HEK293 (cell line): ENCODE data around the gene RAMP3.

Source experiments
- CTCF ChIA-PET: fragments of 350-600 bp; formaldehyde crosslinking; extraction: SDS; loops from one replicate; lab custom pipeline; 2021; ENCODE audit warnings: antibody characterized with exemption; lab: Yijun Ruan, JAX
- POLR2A ChIA-PET: fragments of 300-600 bp; formaldehyde crosslinking; extraction: SDS; loops from one replicate; lab custom pipeline; 2020; ENCODE audit warnings: antibody characterized with exemption, inconsistent platforms; lab: Yijun Ruan, JAX
- H3K27ac ChIP-seq: fragments of 200-500 bp; sonication (Bioruptor generic); 2 replicates; pipeline ENCODE4 v1.5.1; 2014; ENCODE audit warnings: low read depth, low read length, control low read depth, inconsistent platforms; ENCODE audit errors: extremely low read depth
- H3K36me3 ChIP-seq, 2 experiments: fragments of 200-500 bp in 1 of 2; sonication (Bioruptor generic) in 1 of 2; 1 replicate in 1 of 2; 2 replicates in 1 of 2; pipeline ENCODE4 v1.5.1; 2014 to 2017; ENCODE audit warnings: inconsistent platforms in 2 of 2, low read length in 2 of 2; ENCODE audit not compliant: control insufficient read depth in 2 of 2, insufficient read depth in 1 of 2
- H3K4me1 ChIP-seq: fragments of 200-500 bp; sonication (Bioruptor generic); 2 replicates; pipeline ENCODE4 v1.5.1; 2014; ENCODE audit warnings: mild to moderate bottlenecking, low read length, inconsistent platforms; ENCODE audit not compliant: control insufficient read depth, insufficient read depth
- H3K4me3 ChIP-seq: 2 replicates; pipeline ENCODE4 v1.5.1; 2011; ENCODE audit warnings: low read depth, mild to moderate bottlenecking, control low read depth, low read length, moderate library complexity
- H3K9me3 ChIP-seq: fragments of 200-500 bp; sonication (Bioruptor generic); 2 replicates; pipeline ENCODE4 v1.5.1; 2014; ENCODE audit warnings: low read depth, low read length, inconsistent platforms; ENCODE audit not compliant: control insufficient read depth, insufficient read depth
- GFI1B ChIP-seq: fragments of 450-650 bp; formaldehyde crosslinking; IDR thresholded peaks from 2 replicates; pipeline ENCODE4 v1.5.1; 2016; ENCODE audit warnings: missing biosample characterization, missing genetic modification characterization
- KLF16 ChIP-seq: fragments of 450-650 bp; formaldehyde crosslinking; IDR thresholded peaks from 2 replicates; pipeline ENCODE4 v1.5.1; 2017; ENCODE audit warnings: missing biosample characterization, missing genetic modification characterization
- SALL2 ChIP-seq: fragments of 450-650 bp; formaldehyde crosslinking; IDR thresholded peaks from 2 replicates; pipeline ENCODE4 v1.5.0; 2017; ENCODE audit warnings: missing biosample characterization, mild to moderate bottlenecking, missing genetic modification characterization, borderline replicate concordance
- ZFHX2 ChIP-seq: fragments of 450-650 bp; formaldehyde crosslinking; conservative IDR thresholded peaks from 2 replicates; pipeline ENCODE4 v1.5.1; 2016; ENCODE audit warnings: missing biosample characterization, missing genetic modification characterization
- ZFP3 ChIP-seq: fragments of 450-650 bp; formaldehyde crosslinking; IDR thresholded peaks from 2 replicates; pipeline ENCODE4 v1.5.1; 2016; ENCODE audit warnings: low read depth, missing biosample characterization, missing genetic modification characterization
- ZNF132 ChIP-seq: fragments of 450-650 bp; formaldehyde crosslinking; IDR thresholded peaks from 2 replicates; pipeline ENCODE4 v1.5.1; 2017; ENCODE audit warnings: missing biosample characterization, missing genetic modification characterization, borderline replicate concordance
- ZNF146 ChIP-seq: fragments of 450-650 bp; formaldehyde crosslinking; IDR thresholded peaks from 2 replicates; pipeline ENCODE4 v1.5.1; 2016; ENCODE audit warnings: missing biosample characterization, missing genetic modification characterization
- ZNF169 ChIP-seq: fragments of 450-650 bp; formaldehyde crosslinking; IDR thresholded peaks from 2 replicates; pipeline ENCODE4 v1.5.1; 2016; ENCODE audit warnings: missing biosample characterization, missing genetic modification characterization
- ZNF175 ChIP-seq: fragments of 450-650 bp; formaldehyde crosslinking; IDR thresholded peaks from 2 replicates; pipeline ENCODE4 v1.5.1; 2016; ENCODE audit warnings: missing biosample characterization, missing genetic modification characterization
- ZNF211 ChIP-seq: fragments of 450-650 bp; formaldehyde crosslinking; IDR thresholded peaks from 2 replicates; pipeline ENCODE4 v1.5.1; 2016; ENCODE audit warnings: low read depth, missing biosample characterization, missing genetic modification characterization
- ZNF335 ChIP-seq: fragments of 450-650 bp; formaldehyde crosslinking; conservative IDR thresholded peaks from 2 replicates; pipeline ENCODE4 v1.5.1; 2016; ENCODE audit warnings: missing biosample characterization, missing genetic modification characterization
- ZNF354C ChIP-seq: fragments of 450-650 bp; formaldehyde crosslinking; IDR thresholded peaks from 2 replicates; pipeline ENCODE4 v1.5.1; 2016; ENCODE audit warnings: missing biosample characterization, missing genetic modification characterization, low read depth, borderline replicate concordance
- ZNF404 ChIP-seq: fragments of 450-650 bp; formaldehyde crosslinking; IDR thresholded peaks from 2 replicates; pipeline ENCODE4 v1.5.1; 2017; ENCODE audit warnings: missing biosample characterization, missing genetic modification characterization
- ZNF426 ChIP-seq: fragments of 450-650 bp; formaldehyde crosslinking; IDR thresholded peaks from 2 replicates; pipeline ENCODE4 v1.5.1; 2017; ENCODE audit warnings: missing biosample characterization, missing genetic modification characterization, mild to moderate bottlenecking, inconsistent platforms, moderate library complexity
- ZNF544 ChIP-seq: fragments of 450-650 bp; formaldehyde crosslinking; IDR thresholded peaks from 2 replicates; pipeline ENCODE4 v1.5.0; 2017; ENCODE audit warnings: missing biosample characterization, missing genetic modification characterization
- ZNF549 ChIP-seq: fragments of 450-650 bp; IDR thresholded peaks from 2 replicates; pipeline ENCODE4 v1.5.1; 2018; ENCODE audit warnings: missing biosample characterization, missing genetic modification characterization, mild to moderate bottlenecking, inconsistent platforms, moderate library complexity
- ZNF560 ChIP-seq: fragments of 450-650 bp; formaldehyde crosslinking; IDR thresholded peaks from 2 replicates; pipeline ENCODE4 v1.5.1; 2017; ENCODE audit warnings: missing biosample characterization, missing genetic modification characterization, borderline replicate concordance
- ZNF596 ChIP-seq: fragments of 450-650 bp; IDR thresholded peaks from 2 replicates; pipeline ENCODE4 v1.5.0; 2018; ENCODE audit warnings: missing biosample characterization, mild to moderate bottlenecking, missing genetic modification characterization, moderate library complexity
- ZNF610 ChIP-seq: fragments of 450-650 bp; formaldehyde crosslinking; IDR thresholded peaks from 2 replicates; pipeline ENCODE4 v1.5.1; 2016; ENCODE audit warnings: missing biosample characterization, missing genetic modification characterization, borderline replicate concordance
- TF ChIP-seq, protein P1 (sequence below): fragments of 450-650 bp; formaldehyde crosslinking; IDR thresholded peaks from 2 replicates; pipeline ENCODE4 v1.5.1; 2017; ENCODE audit warnings: missing biosample characterization, missing genetic modification characterization
- TF ChIP-seq, protein P2 (sequence below): fragments of 450-650 bp; formaldehyde crosslinking; IDR thresholded peaks from 2 replicates; pipeline ENCODE4 v1.5.1; 2016; ENCODE audit warnings: missing biosample characterization, missing genetic modification characterization
- TF ChIP-seq, protein P3 (sequence below): fragments of 450-650 bp; formaldehyde crosslinking; IDR thresholded peaks from 2 replicates; pipeline ENCODE4 v1.5.1; 2016; ENCODE audit warnings: missing biosample characterization, missing genetic modification characterization
- TF ChIP-seq, protein P4 (sequence below): fragments of 450-650 bp; formaldehyde crosslinking; IDR thresholded peaks from 2 replicates; pipeline ENCODE4 v1.5.1; 2017; ENCODE audit warnings: missing biosample characterization, missing genetic modification characterization
- TF ChIP-seq, protein P5 (sequence below): fragments of 450-650 bp; formaldehyde crosslinking; IDR thresholded peaks from 2 replicates; pipeline ENCODE4 v1.5.1; 2017; ENCODE audit warnings: missing biosample characterization, missing genetic modification characterization

Gene RAMP3

DNA sequence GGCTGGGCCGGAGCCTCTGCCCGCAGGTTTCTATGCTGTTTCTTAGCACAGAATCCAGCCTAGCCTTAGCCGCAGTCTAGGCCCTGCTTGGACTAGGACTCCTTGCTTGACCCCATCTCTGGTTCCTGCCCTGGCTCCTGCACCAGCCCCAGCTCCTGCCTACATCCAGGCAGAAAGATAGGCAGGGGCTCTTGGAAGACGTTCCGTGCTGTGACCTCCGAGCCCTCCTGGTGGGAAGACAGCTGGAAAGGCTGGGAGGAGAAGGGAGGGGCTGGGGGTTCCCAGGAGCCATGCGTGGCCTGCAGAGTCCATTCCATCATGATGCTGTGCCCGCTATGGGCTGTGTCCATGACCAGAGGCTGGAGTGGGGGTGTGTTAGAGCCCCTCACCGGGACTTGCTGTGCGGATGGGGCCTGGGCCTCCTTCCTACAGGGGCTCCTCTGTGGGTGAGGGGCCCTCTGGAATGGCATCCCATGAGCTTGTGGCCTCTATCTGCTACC is 26.2 kb downstream of the RAMP3 start:
- Histone ChIP-seq H3K36me3 (no peaks in the 10 kb centered on the region), H3K4me3 (no peak overlapping the region)
- TF ChIP-seq ZNF175 (tag by site-specific recombination), result no peak
- no peak for TF ChIP-seq ZNF335 (tag by site-specific recombination)
- TF ChIP-seq, protein P1, sequence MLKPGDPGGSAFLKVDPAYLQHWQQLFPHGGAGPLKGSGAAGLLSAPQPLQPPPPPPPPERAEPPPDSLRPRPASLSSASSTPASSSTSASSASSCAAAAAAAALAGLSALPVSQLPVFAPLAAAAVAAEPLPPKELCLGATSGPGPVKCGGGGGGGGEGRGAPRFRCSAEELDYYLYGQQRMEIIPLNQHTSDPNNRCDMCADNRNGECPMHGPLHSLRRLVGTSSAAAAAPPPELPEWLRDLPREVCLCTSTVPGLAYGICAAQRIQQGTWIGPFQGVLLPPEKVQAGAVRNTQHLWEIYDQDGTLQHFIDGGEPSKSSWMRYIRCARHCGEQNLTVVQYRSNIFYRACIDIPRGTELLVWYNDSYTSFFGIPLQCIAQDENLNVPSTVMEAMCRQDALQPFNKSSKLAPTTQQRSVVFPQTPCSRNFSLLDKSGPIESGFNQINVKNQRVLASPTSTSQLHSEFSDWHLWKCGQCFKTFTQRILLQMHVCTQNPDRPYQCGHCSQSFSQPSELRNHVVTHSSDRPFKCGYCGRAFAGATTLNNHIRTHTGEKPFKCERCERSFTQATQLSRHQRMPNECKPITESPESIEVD, result no peak
- no peak for TF ChIP-seq ZNF560 (tag by site-specific recombination)
- TF ChIP-seq, protein P2, sequence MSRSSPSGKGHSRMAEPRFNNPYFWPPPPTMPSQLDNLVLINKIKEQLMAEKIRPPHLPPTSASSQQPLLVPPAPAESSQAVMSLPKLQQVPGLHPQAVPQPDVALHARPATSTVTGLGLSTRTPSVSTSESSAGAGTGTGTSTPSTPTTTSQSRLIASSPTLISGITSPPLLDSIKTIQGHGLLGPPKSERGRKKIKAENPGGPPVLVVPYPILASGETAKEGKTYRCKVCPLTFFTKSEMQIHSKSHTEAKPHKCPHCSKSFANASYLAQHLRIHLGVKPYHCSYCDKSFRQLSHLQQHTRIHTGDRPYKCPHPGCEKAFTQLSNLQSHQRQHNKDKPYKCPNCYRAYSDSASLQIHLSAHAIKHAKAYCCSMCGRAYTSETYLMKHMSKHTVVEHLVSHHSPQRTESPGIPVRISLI (tag by site-specific recombination), result no peak
- TF ChIP-seq, protein P3, sequence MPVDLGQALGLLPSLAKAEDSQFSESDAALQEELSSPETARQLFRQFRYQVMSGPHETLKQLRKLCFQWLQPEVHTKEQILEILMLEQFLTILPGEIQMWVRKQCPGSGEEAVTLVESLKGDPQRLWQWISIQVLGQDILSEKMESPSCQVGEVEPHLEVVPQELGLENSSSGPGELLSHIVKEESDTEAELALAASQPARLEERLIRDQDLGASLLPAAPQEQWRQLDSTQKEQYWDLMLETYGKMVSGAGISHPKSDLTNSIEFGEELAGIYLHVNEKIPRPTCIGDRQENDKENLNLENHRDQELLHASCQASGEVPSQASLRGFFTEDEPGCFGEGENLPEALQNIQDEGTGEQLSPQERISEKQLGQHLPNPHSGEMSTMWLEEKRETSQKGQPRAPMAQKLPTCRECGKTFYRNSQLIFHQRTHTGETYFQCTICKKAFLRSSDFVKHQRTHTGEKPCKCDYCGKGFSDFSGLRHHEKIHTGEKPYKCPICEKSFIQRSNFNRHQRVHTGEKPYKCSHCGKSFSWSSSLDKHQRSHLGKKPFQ (tag by site-specific recombination), result no peak
- no peak for TF ChIP-seq ZNF549
- no peak for TF ChIP-seq ZNF132 (tag by site-specific recombination)
- TF ChIP-seq KLF16, result no peak
- TF ChIP-seq ZNF211, result no peak
- TF ChIP-seq GFI1B (tag by site-specific recombination), result no peak
- TF ChIP-seq SALL2 (tag by site-specific recombination), result no peak
- no peak for TF ChIP-seq ZNF146 (tag by site-specific recombination)
- no peak for TF ChIP-seq ZNF610 (tag by site-specific recombination)
- no peak for TF ChIP-seq ZFHX2 (tag by site-specific recombination)
- TF ChIP-seq ZNF426 (tag by site-specific recombination), result no peak
- TF ChIP-seq ZNF404 (tag by site-specific recombination), result no peak
- TF ChIP-seq, all 188 proteins: peak for 0
- H3K27ac ChIP-seq, result no peak overlapping the region
- POLR2A ChIA-PET, result no interaction called here
- H3K4me1 ChIP-seq, result no peaks in the 10 kb centered on the region
- CTCF ChIA-PET, result interaction anchor here (0.6 to 1.3 kb wide), 2 partner anchors 12 to 142 kb away, joined by 4 read pairs; no protein-coding TSS in a partner anchor
- H3K9me3 ChIP-seq, result no peaks in the 10 kb centered on the region

DNA sequence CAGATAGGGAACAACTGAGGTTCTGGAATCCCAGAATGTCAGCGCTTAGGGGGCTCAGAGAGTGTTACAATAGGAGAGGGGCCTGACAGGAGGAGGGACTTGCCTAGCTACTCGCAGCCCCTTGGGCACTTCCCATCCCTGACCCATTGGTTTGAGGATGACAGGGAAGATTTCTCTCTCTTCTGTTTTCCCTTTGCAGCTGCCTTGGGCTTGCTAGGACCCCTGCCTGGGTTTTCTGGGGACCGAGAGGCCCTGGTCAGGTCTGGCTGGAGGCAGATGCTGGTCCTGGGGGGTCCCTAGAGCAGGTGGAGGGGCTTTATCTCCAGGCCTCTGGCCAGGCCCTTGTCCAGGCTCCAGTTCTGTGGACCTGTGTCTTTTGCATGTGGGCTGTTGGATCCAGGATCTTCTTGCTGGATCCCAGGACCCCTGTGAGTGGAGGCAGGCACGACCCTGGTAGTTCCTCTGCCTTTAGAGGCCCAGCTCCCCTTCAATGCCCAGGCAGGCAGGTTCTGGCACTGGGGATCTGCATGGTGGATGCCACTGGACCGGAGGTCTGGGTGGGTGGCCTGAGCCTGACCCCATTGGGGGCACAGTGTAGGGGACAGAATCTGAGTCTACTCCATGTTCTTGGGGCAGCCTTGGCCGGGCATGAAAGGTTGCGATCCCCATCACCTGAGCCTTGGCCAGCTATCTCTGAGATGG is 26.9 kb downstream of the RAMP3 start:
- ChIA-PET CTCF (interaction anchor here (0.6 to 1.3 kb wide), 2 partner anchors 13 to 141 kb away, joined by 4 read pairs; no protein-coding TSS in a partner anchor), POLR2A (no interaction called here)
- H3K4me3 ChIP-seq, result no peak overlapping the region
- H3K9me3 ChIP-seq, result no peaks in the 10 kb centered on the region
- H3K27ac ChIP-seq, result no peak overlapping the region
- TF ChIP-seq ZNF354C (tag by site-specific recombination), result no peak
- TF ChIP-seq ZNF169 (tag by site-specific recombination), result no peak
- no peak for TF ChIP-seq ZNF544 (tag by site-specific recombination)
- TF ChIP-seq ZFHX2 (tag by site-specific recombination), result no peak
- TF ChIP-seq, protein P4, sequence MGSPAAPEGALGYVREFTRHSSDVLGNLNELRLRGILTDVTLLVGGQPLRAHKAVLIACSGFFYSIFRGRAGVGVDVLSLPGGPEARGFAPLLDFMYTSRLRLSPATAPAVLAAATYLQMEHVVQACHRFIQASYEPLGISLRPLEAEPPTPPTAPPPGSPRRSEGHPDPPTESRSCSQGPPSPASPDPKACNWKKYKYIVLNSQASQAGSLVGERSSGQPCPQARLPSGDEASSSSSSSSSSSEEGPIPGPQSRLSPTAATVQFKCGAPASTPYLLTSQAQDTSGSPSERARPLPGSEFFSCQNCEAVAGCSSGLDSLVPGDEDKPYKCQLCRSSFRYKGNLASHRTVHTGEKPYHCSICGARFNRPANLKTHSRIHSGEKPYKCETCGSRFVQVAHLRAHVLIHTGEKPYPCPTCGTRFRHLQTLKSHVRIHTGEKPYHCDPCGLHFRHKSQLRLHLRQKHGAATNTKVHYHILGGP (tag by site-specific recombination), result no peak
- TF ChIP-seq, protein P5, sequence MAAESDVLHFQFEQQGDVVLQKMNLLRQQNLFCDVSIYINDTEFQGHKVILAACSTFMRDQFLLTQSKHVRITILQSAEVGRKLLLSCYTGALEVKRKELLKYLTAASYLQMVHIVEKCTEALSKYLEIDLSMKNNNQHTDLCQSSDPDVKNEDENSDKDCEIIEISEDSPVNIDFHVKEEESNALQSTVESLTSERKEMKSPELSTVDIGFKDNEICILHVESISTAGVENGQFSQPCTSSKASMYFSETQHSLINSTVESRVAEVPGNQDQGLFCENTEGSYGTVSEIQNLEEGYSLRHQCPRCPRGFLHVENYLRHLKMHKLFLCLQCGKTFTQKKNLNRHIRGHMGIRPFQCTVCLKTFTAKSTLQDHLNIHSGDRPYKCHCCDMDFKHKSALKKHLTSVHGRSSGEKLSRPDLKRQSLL (tag by site-specific recombination), result no peak
- TF ChIP-seq ZFP3 (tag by site-specific recombination), result no peak
- TF ChIP-seq ZNF596 (tag by site-specific recombination), result no peak
- H3K4me1 ChIP-seq, result no peaks in the 10 kb centered on the region
- no peaks in the 10 kb centered on the region for H3K36me3 ChIP-seq
